HepG2 (cell line): ENCODE measurements around the gene C10orf71. TPM values are rescaled to one million over a fixed set of nuclear protein-coding genes. Genes with fewer than 3 reads are reported as not detected.

ENCODE experiments used
- ATAC-seq: fragments of 200-7000 bp; cut with Tn5 transposase; 3 replicates; pipeline ENCODE4 v1.9.1; 2020; ENCODE audit warnings: mild to moderate bottlenecking, moderate library complexity
- BruUV-seq: library from RNA; stranded (reverse); fragments of 400-500 nt; replicated peaks from 2 replicates; lab custom pipeline; 2021; lab: Mats Ljungman, UMichigan
- CTCF ChIA-PET: fragments of 300-600 bp; formaldehyde crosslinking; extraction: SDS; loops from one replicate; lab custom pipeline; 2021; ENCODE audit warnings: low total read pairs, inconsistent platforms, low intra/inter-chr PET ratio; lab: Yijun Ruan, JAX
- POLR2A ChIA-PET: fragments of 350-600 bp; sonication (Branson Sonifier 250); formaldehyde crosslinking; loops from one replicate; lab custom pipeline; 2020; ENCODE audit warnings: antibody characterized with exemption, inconsistent platforms; lab: Yijun Ruan, JAX
- DNase-seq: peaks from one replicate; pipeline ENCODE4 v3.0.0-alpha.2; 2015; ENCODE audit warnings: low spot score
- FAIRE-seq: peaks from 3 replicates; lab custom pipeline; 2011; peaks lifted over from hg19 to GRCh38; lab: Jason Lieb, UNC
- H2AFZ ChIP-seq: one replicate; pipeline ENCODE4 v1.6.1; 2011; ENCODE audit warnings: low read length, inconsistent platforms
- H3K27ac ChIP-seq: fragments of 300-600 bp; 3 replicates; pipeline ENCODE4 v1.8.0; 2011; ENCODE audit warnings: mixed run types, mild to moderate bottlenecking, mixed read lengths, low read length, inconsistent platforms; ENCODE audit not compliant: insufficient read depth; ENCODE audit errors: extremely low read length
- H3K27me3 ChIP-seq, 2 experiments: fragments of 200-600 bp in 1 of 2; 2 replicates in 1 of 2; 3 replicates in 1 of 2; pipeline versions ENCODE4 v1.6.0 to v1.8.0; 2011; ENCODE audit warnings: low read length in 2 of 2, mild to moderate bottlenecking in 2 of 2, moderate library complexity in 2 of 2, inconsistent platforms in 1 of 2; ENCODE audit not compliant: insufficient read depth in 2 of 2, control insufficient read depth in 1 of 2
- H3K36me3 ChIP-seq, 2 experiments: fragments of 200-600 bp in 1 of 2; replicated peaks in 1 of 2; 2 replicates in 1 of 2; 3 replicates in 1 of 2; pipeline versions ENCODE4 v1.5.1 to v1.8.0; 2011; ENCODE audit warnings: low read length in 2 of 2, inconsistent platforms in 1 of 2; ENCODE audit not compliant: insufficient read depth in 2 of 2, control insufficient read depth in 1 of 2
- H3K4me1 ChIP-seq: 2 replicates; pipeline ENCODE4 v1.5.1; 2012; ENCODE audit warnings: low read length, inconsistent platforms; ENCODE audit not compliant: insufficient read depth
- H3K4me2 ChIP-seq: 2 replicates; pipeline ENCODE4 v1.6.0; 2011; ENCODE audit warnings: low read depth, low read length, inconsistent platforms
- H3K4me3 ChIP-seq, 3 experiments: fragments of 200-600 bp in 1 of 3; sonication (generic), shearing (Covaris generic) in 1 of 3; replicated peaks in 1 of 3; 2 replicates each; pipeline ENCODE4 v1.5.1; 2011 to 2016; ENCODE audit warnings: low read length in 3 of 3, inconsistent platforms in 2 of 3, low read depth in 2 of 3, mild to moderate bottlenecking in 2 of 3, control low read depth in 1 of 3, mixed read lengths in 1 of 3; ENCODE audit not compliant: insufficient read depth in 1 of 3
- H3K79me2 ChIP-seq: one replicate; pipeline ENCODE4 v1.6.1; 2011; ENCODE audit warnings: low read length, inconsistent platforms; ENCODE audit not compliant: insufficient read depth
- H3K9ac ChIP-seq: 2 replicates; pipeline ENCODE4 v1.6.0; 2011; ENCODE audit warnings: mild to moderate bottlenecking, low read depth, low read length, inconsistent platforms; ENCODE audit not compliant: insufficient read depth
- H3K9me3 ChIP-seq: 2 replicates; pipeline ENCODE4 v1.5.1; 2012; ENCODE audit warnings: mild to moderate bottlenecking, low read length
- H4K20me1 ChIP-seq: 2 replicates; pipeline ENCODE4 v1.6.0; 2011; ENCODE audit warnings: inconsistent platforms, mild to moderate bottlenecking, low read length, moderate library complexity; ENCODE audit not compliant: insufficient read depth
- GMEB2 ChIP-seq: IDR thresholded peaks from 2 replicates; pipeline ENCODE4 v1.6.1; 2016; ENCODE audit warnings: missing biosample characterization, missing genetic modification reagents, low read depth
- JARID2 ChIP-seq: sonication (generic); formaldehyde crosslinking; IDR thresholded peaks from 2 replicates; pipeline ENCODE4 v1.8.1; 2023; ENCODE audit warnings: missing genetic modification reagents, inconsistent platforms; ENCODE audit not compliant: insufficient replicate concordance
- MBD4 ChIP-seq: IDR thresholded peaks from 2 replicates; pipeline ENCODE4 v1.6.1; 2012; ENCODE audit warnings: low read length, inconsistent platforms, borderline replicate concordance
- MLXIP ChIP-seq: sonication (generic); formaldehyde crosslinking; IDR thresholded peaks from 2 replicates; pipeline ENCODE4 v1.9.0; 2021; ENCODE audit warnings: missing genetic modification reagents, borderline replicate concordance
- NR2C2 ChIP-seq: sonication (generic); formaldehyde crosslinking; IDR thresholded peaks from 2 replicates; pipeline ENCODE4 v1.4.0; 2020; ENCODE audit warnings: missing genetic modification reagents, mild to moderate bottlenecking, moderate library complexity, borderline replicate concordance
- NR2F1 ChIP-seq, 2 experiments: fragments of 450-650 bp in 1 of 2; formaldehyde crosslinking in 1 of 2; IDR thresholded peaks; 2 replicates each; pipeline versions ENCODE4 v1.5.0 to v1.6.1; 2016 to 2020; ENCODE audit warnings: mild to moderate bottlenecking in 1 of 2, missing compliant biosample characterization in 1 of 2, missing genetic modification reagents in 1 of 2, moderate library complexity in 1 of 2
- YEATS4 ChIP-seq: sonication (generic); formaldehyde crosslinking; IDR thresholded peaks from 2 replicates; pipeline ENCODE4 v1.4.0; 2020; ENCODE audit warnings: missing genetic modification reagents, borderline replicate concordance
- ZHX2 ChIP-seq, 2 experiments: sonication (generic) in 1 of 2; formaldehyde crosslinking in 1 of 2; IDR thresholded peaks; 2 replicates each; pipeline versions ENCODE4 v1.6.1 to v1.9.0; 2014 to 2022; ENCODE audit warnings: antibody characterized with exemption in 1 of 2, borderline replicate concordance in 1 of 2, inconsistent platforms in 1 of 2, low read depth in 1 of 2, missing genetic modification reagents in 1 of 2
- ZKSCAN1 ChIP-seq: fragments of 150-350 bp; IDR thresholded peaks from 2 replicates; pipeline ENCODE4 v1.6.1; 2014; ENCODE audit warnings: low read length
- ZSCAN22 ChIP-seq: sonication (generic); formaldehyde crosslinking; IDR thresholded peaks from 2 replicates; pipeline ENCODE4 v1.4.0; 2020; ENCODE audit warnings: mild to moderate bottlenecking, missing genetic modification reagents
- WGBS: methylation state at CpG from one replicate; pipeline ENCODE4 v1.1.6; 2017; ENCODE audit warnings: low lambda C conversion rate; 5-methylcytosine and 5-hydroxymethylcytosine counted together
- in situ Hi-C: cut with HindIII; loops from 2 replicates; pipeline ENCODE4 v1.10.0; 2017; ENCODE audit warnings: low pct_unique_long_range_greater_than_20kb; ENCODE audit not compliant: extremely low pct_ligation_motif_present
- intact Hi-C: fragments of 100-400 bp; cut with micrococcal nuclease; formaldehyde crosslinking; loops from one replicate; pipeline ENCODE4 v1.10.0; 2022; ENCODE audit not compliant: unreplicated experiment
- polyA plus RNA-seq, 8 experiments: library from polyadenylated mRNA; depleted of rRNA in 3 of 8; stranded (reverse) in 7 of 8; unstranded in 1 of 8; fragments of >200 nt; fragmentation: Illumina TruSeq in 4 of 8; extraction: Trizol in 4 of 8; gene quantifications; 2 replicates each; pipeline versions ENCODE4 v1.2.1 to v1.2.3, GENCODE V29; 2011 to 2016; ENCODE audit warnings: low read depth in 4 of 8, missing spikeins in 1 of 8, mixed read lengths in 1 of 8; ENCODE audit not compliant: insufficient read depth in 1 of 8
- total RNA-seq, 5 experiments: library from RNA; depleted of rRNA; stranded (reverse); fragments of >200 nt; fragmentation: Illumina TruSeq; extraction: Trizol; gene quantifications; 2 replicates each; pipeline ENCODE4 v1.2.3, GENCODE V29; 2016; ENCODE audit warnings: low read depth in 1 of 5

C10orf71 gene
- total and polyA plus RNA-seq, 2 of the 13 experiments (the other 11 are each of a cell fraction or from before 2014, with no cell fraction given): not detected

GRCh38 chr10:49276596-49276995, 22.4 kb upstream of the C10orf71 start:
- FAIRE-seq (no peak), ATAC-seq (no peak), DNase-seq (no peak)
- in situ Hi-C loops (no loop called here), intact Hi-C loops (no loop called here)
- Histone ChIP-seq H2AFZ (no peak overlapping the region), H3K79me2 (no peaks in the 10 kb centered on the region), H4K20me1 (no peaks in the 10 kb centered on the region), H3K27ac (no peak overlapping the region), H3K4me3 (no peak overlapping the region), H3K9ac (no peak overlapping the region), H3K36me3 (no peaks in the 10 kb centered on the region), H3K27me3 (peaks cover 5 to 19% of the 10 kb centered on the region in 2 experiments; a peak in 2 of 5 replicates), H3K4me1 (no peaks in the 10 kb centered on the region), H3K4me2 (no peak overlapping the region), H3K9me3 (no peaks in the 10 kb centered on the region)
- POLR2A ChIA-PET: no interaction called here
- CTCF ChIA-PET: no interaction called here
- WGBS: 3% methylated on average over 4 of the region's 4 CpGs
- no peak for TF ChIP-seq JARID2
- no peak for TF ChIP-seq ZKSCAN1
- TF ChIP-seq ZSCAN22 (CRISPR knock-in tag): no peak
- TF ChIP-seq GMEB2 (CRISPR knock-in tag): no peak
- no peak for TF ChIP-seq MLXIP (CRISPR knock-in tag)
- no peak for TF ChIP-seq YEATS4 (CRISPR knock-in tag)
- TF ChIP-seq ZHX2 (IDR thresholded peaks at IDR 0.05; ENCODE audit: low read depth): no peak
- TF ChIP-seq ZHX2 (CRISPR knock-in tag; IDR thresholded peaks at IDR 0.05; ENCODE audit: borderline replicate concordance): no peak
- TF ChIP-seq MBD4: no peak
- no peak for TF ChIP-seq NR2C2
- TF ChIP-seq NR2F1 (CRISPR knock-in tag; IDR thresholded peaks at IDR 0.05): no peak
- BruUV-seq: no TSS peak
